Ecto neural progenitor cell (in vitro differentiated cells): ENCODE measurements around the gene XRCC4.

ENCODE experiments used
- DNase-seq: peaks from one replicate; pipeline ENCODE4 v3.0.0-alpha.2; 2018; ENCODE audit warnings: low spot score

The XRCC4 gene

GRCh38 chr5:83387041-83387440, 309.7 kb downstream of the XRCC4 start:
- no peak for DNase-seq

- no peak for DNase-seq
These were observed 311.3 kb downstream of the XRCC4 start for GRCh38 chr5:83388608-83389007.

GRCh38 chr5:83392766-83393503, 315.6 kb downstream of the XRCC4 start:
- no peak for DNase-seq

- no peak for DNase-seq
These were observed 316.1 kb downstream of the XRCC4 start for GRCh38 chr5:83393504-83393866.

GRCh38 chr5:83394190-83394589, 316.8 kb downstream of the XRCC4 start:
- no peak for DNase-seq

GRCh38 chr5:83396662-83397061, 319.3 kb downstream of the XRCC4 start:
- DNase-seq = no peak

GRCh38 chr5:83397658-83398057, 320.3 kb downstream of the XRCC4 start:
- DNase-seq = no peak

- no peak for DNase-seq
These were observed 322.9 kb downstream of the XRCC4 start for GRCh38 chr5:83400241-83400640.

- no peak for DNase-seq
These were observed 323.4 kb downstream of the XRCC4 start for GRCh38 chr5:83400701-83401100.

- no peak for DNase-seq
These were observed 323.9 kb downstream of the XRCC4 start for GRCh38 chr5:83401122-83401731.

GRCh38 chr5:83401775-83402174, 324.4 kb downstream of the XRCC4 start:
- DNase-seq = no peak
